ENCODE data around the gene TARDBP.
"Not testable (repeated sequence)": the region's sequence is repeated elsewhere in the genome, so short reads cannot be mapped to it uniquely, and the experiment has no call there.

TARDBP gene

GRCh38 chr1:11012260-11013159, at the start of gene TARDBP:
TARDBP (plus strand) TSS chr1:11012654; CDS start chr1:11013728, 1,074 bp downstream.
- peak; percentile 78 for DNase-seq

GRCh38 chr1:10965546-10966226, 46.8 kb upstream of the TARDBP start:
- no peak for DNase-seq

- DNase-seq, result no peak
Observed at GRCh38 chr1:10967090-10967489, 45.4 kb upstream of the TARDBP start.

GRCh38 chr1:10968411-10968826, 44.0 kb upstream of the TARDBP start:
- DNase-seq, result peak; percentile 75

GRCh38 chr1:10969267-10969970, 43.0 kb upstream of the TARDBP start:
- DNase-seq, result peak; percentile 79

- no peak for DNase-seq
Observed at GRCh38 chr1:10969971-10970332, 42.5 kb upstream of the TARDBP start.

GRCh38 chr1:10973552-10973951, 38.9 kb upstream of the TARDBP start:
- DNase-seq, result no peak

GRCh38 chr1:10973956-10974881, 38.2 kb upstream of the TARDBP start:
- DNase-seq, result no peak

GRCh38 chr1:10975567-10976326, 36.7 kb upstream of the TARDBP start:
- no peak for DNase-seq

GRCh38 chr1:10978719-10979118, 33.7 kb upstream of the TARDBP start:
- DNase-seq, result no peak

- DNase-seq, result peak; percentile 72
Observed at GRCh38 chr1:10979483-10979920, 33.0 kb upstream of the TARDBP start.

- peak; percentile 81 for DNase-seq
Observed at GRCh38 chr1:10980094-10980577, 32.3 kb upstream of the TARDBP start.

- DNase-seq, result no peak
Observed at GRCh38 chr1:10980841-10981727, 31.4 kb upstream of the TARDBP start.

GRCh38 chr1:10986525-10986890, 25.9 kb upstream of the TARDBP start:
- no peak for DNase-seq

- DNase-seq, result no peak
Observed at GRCh38 chr1:10987840-10988417, 24.5 kb upstream of the TARDBP start.

GRCh38 chr1:10989095-10989494, 23.4 kb upstream of the TARDBP start:
- peak; percentile 40 for DNase-seq

- not testable (repeated sequence) for DNase-seq
Observed at GRCh38 chr1:10989920-10990516, 22.4 kb upstream of the TARDBP start.

GRCh38 chr1:10990828-10991227, 21.6 kb upstream of the TARDBP start:
- DNase-seq, result no peak

GRCh38 chr1:10992004-10992403, 20.4 kb upstream of the TARDBP start:
- not testable (repeated sequence) for DNase-seq
